Mammary epithelial cell (primary cell): ENCODE data around the gene ALKBH2.

Experiments used
- EZH2 ChIP-seq: IDR thresholded peaks from 2 replicates; pipeline ENCODE4 v1.6.1; 2012; ENCODE audit warnings: low read length, inconsistent platforms, borderline replicate concordance
- TF ChIP-seq, protein P1 (sequence below), 2 donors: IDR thresholded peaks in 1 of 2; conservative IDR thresholded peaks in 1 of 2; 2 replicates each; pipeline ENCODE4 v1.5.1; 2011 to 2012; ENCODE audit warnings: inconsistent platforms in 2 of 2, low read length in 2 of 2, mild to moderate bottlenecking in 2 of 2, control low read depth in 1 of 2, low read depth in 1 of 2; ENCODE audit not compliant: insufficient read depth in 1 of 2; ENCODE audit errors: extremely low read depth in 1 of 2

DNA sequence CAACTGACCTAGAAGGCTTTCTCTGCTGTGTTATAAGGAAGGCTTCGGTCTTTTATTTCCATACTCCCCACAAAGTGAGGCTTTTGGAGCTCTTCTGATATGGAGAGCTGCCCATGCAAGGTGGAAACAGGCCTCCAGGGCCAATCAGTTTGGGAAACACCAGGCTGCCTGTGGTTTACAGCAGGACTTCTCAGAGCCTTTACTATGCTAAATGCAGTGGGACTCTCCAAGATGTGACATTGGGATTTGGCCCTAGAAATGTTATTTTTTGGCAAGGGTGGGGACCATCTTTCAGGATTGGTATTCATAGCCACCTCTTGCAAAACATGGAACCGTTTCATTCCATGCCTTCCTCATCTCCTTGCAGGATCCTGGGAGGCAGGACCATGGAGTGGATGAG is 26.8 kb upstream of the ALKBH2 start:
- TF ChIP-seq, protein P1, sequence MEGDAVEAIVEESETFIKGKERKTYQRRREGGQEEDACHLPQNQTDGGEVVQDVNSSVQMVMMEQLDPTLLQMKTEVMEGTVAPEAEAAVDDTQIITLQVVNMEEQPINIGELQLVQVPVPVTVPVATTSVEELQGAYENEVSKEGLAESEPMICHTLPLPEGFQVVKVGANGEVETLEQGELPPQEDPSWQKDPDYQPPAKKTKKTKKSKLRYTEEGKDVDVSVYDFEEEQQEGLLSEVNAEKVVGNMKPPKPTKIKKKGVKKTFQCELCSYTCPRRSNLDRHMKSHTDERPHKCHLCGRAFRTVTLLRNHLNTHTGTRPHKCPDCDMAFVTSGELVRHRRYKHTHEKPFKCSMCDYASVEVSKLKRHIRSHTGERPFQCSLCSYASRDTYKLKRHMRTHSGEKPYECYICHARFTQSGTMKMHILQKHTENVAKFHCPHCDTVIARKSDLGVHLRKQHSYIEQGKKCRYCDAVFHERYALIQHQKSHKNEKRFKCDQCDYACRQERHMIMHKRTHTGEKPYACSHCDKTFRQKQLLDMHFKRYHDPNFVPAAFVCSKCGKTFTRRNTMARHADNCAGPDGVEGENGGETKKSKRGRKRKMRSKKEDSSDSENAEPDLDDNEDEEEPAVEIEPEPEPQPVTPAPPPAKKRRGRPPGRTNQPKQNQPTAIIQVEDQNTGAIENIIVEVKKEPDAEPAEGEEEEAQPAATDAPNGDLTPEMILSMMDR (conservative IDR thresholded peaks at IDR 0.05 in 1 of 2, IDR thresholded peaks at IDR 0.05 in 1 of 2; ENCODE audit: extremely low read depth in 1 of 2, insufficient read depth in 1 of 2, low read depth in 1 of 2, low read length in 2 of 2): no peak
- no peak for TF ChIP-seq EZH2
